Testis (tissue), 2 donors: ENCODE measurements around the gene POLRMT.

Experiments
- POLR2A ChIP-seq: fragments of 450-650 bp; IDR thresholded peaks from one replicate; pipeline ENCODE4 v1.6.1; 2017; ENCODE audit warnings: antibody characterized with exemption, mild to moderate bottlenecking, moderate library complexity
- TF ChIP-seq, protein P1 (sequence below), 3 experiments: fragments of 450-650 bp in 2 of 3; fragments of 200-600 bp in 1 of 3; sonication (generic) in 1 of 3; IDR thresholded peaks; one replicate each; pipeline ENCODE4 v1.5.1; 2016 to 2019; ENCODE audit warnings: antibody characterized with exemption in 3 of 3, mild to moderate bottlenecking in 2 of 3, moderate library complexity in 1 of 3

DNA sequence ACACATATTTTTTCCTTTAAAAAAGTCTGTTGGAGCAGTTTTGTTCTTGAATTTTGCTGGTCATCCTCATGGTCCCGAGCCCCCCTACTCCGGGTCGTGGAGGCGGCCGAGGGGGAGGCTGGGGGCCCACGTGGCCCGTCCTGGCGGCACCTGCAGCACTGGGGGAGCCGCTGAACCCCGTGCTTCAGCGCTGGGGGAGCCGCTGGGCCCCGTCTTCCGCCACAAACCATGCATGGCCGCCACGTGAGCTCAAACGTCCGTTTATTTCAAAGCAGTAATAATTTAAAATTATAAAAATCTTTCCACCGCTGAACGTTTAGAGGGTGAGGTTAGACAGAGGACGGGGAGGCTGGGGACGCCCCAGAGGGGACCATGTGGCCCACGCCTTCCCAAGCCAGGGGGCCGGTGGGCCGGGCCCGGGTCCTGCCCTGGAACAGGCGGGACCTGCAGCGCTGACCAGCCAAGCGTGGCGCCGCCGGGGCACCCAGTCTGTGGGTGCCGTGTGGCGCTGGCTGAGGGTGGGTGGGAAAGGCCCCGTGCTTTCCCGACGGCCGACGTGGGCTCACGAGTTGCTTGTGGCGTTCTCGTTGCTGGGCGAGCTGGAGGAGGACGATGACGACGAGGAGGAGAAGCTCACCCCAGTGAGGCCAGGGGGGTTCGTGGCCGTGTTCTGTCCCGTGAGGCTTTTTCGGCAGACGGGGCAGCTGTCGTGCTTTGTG is 14.4 kb upstream of the POLRMT start:
- no peak for TF ChIP-seq POLR2A
- TF ChIP-seq, protein P1, sequence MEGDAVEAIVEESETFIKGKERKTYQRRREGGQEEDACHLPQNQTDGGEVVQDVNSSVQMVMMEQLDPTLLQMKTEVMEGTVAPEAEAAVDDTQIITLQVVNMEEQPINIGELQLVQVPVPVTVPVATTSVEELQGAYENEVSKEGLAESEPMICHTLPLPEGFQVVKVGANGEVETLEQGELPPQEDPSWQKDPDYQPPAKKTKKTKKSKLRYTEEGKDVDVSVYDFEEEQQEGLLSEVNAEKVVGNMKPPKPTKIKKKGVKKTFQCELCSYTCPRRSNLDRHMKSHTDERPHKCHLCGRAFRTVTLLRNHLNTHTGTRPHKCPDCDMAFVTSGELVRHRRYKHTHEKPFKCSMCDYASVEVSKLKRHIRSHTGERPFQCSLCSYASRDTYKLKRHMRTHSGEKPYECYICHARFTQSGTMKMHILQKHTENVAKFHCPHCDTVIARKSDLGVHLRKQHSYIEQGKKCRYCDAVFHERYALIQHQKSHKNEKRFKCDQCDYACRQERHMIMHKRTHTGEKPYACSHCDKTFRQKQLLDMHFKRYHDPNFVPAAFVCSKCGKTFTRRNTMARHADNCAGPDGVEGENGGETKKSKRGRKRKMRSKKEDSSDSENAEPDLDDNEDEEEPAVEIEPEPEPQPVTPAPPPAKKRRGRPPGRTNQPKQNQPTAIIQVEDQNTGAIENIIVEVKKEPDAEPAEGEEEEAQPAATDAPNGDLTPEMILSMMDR (IDR thresholded peaks at IDR 0.05), result no peak
